Fibroblast of skin of left biceps (primary cell): ENCODE measurements around the gene GNG8.
"Not testable (repeated sequence)": the region's sequence is repeated elsewhere in the genome, so short reads cannot be mapped to it uniquely, and the experiment has no call there.

ENCODE experiments used
- DNase-seq, 2 experiments: peaks; one replicate each; pipeline ENCODE4 v3.0.0-alpha.2; 2013; ENCODE audit warnings: low read depth in 2 of 2

The GNG8 gene

GRCh38 chr19:46646402-46646801, 10.4 kb upstream of the GNG8 start:
- DNase-seq, result no peak

GRCh38 chr19:46644720-46645119, 8.7 kb upstream of the GNG8 start:
- DNase-seq, result no peak

- no peak for DNase-seq
Measured at GRCh38 chr19:46640656-46641055, 4.7 kb upstream of the GNG8 start.

- peak; percentile 83 for DNase-seq
Measured at GRCh38 chr19:46639358-46640182, 3.6 kb upstream of the GNG8 start.

GRCh38 chr19:46637224-46637623, 1.2 kb upstream of the GNG8 start:
- DNase-seq, result no peak

GRCh38 chr19:46634656-46635218, 1.3 kb downstream of the GNG8 start:
- no peak for DNase-seq

- peak; percentile 59 to 61 for DNase-seq
Measured at GRCh38 chr19:46634045-46634655, 1.9 kb downstream of the GNG8 start.

GRCh38 chr19:46633130-46633529, 2.9 kb downstream of the GNG8 start:
- no peak for DNase-seq

- DNase-seq, result no peak
Measured at GRCh38 chr19:46631481-46631880, 4.5 kb downstream of the GNG8 start.

GRCh38 chr19:46630586-46631205, 5.3 kb downstream of the GNG8 start:
- no peak for DNase-seq

- DNase-seq, result no peak
Measured at GRCh38 chr19:46629546-46630025, 6.4 kb downstream of the GNG8 start.

GRCh38 chr19:46628970-46629369, 7.0 kb downstream of the GNG8 start:
- not testable (repeated sequence) for DNase-seq

GRCh38 chr19:46626446-46626845, 9.6 kb downstream of the GNG8 start:
- no peak for DNase-seq

GRCh38 chr19:46625731-46626130, 10.3 kb downstream of the GNG8 start:
- DNase-seq, result no peak

GRCh38 chr19:46624958-46625661, 10.9 kb downstream of the GNG8 start, which contains the start of gene PTGIR:
Gene PTGIR, minus strand, starts transcription at chr19:46625089. Its CDS starts 864 bp downstream, at chr19:46624225.
- DNase-seq, result peak in 1 of 2 experiments; percentile 50

GRCh38 chr19:46623915-46624502, 12.0 kb downstream of the GNG8 start:
- no peak for DNase-seq

GRCh38 chr19:46622118-46622446, 13.9 kb downstream of the GNG8 start:
- no peak for DNase-seq

- no peak for DNase-seq
Measured at GRCh38 chr19:46621191-46622117, 14.5 kb downstream of the GNG8 start.

- DNase-seq, result no peak
Measured at GRCh38 chr19:46620716-46621115, 15.3 kb downstream of the GNG8 start.

- no peak for DNase-seq
Measured at GRCh38 chr19:46620267-46620666, 15.7 kb downstream of the GNG8 start.
